Tibial artery (tissue), 4 donors: ENCODE measurements around the gene GNPTG.

Experiments
- DNase-seq, 2 donors: peaks; one replicate each; pipeline ENCODE4 v3.0.0-alpha.2; 2019
- H3K27ac ChIP-seq, 2 donors: fragments of 200-600 bp; sonication (generic) in 1 of 2; 1 replicate in 1 of 2; 2 replicates in 1 of 2; pipeline ENCODE4 v1.5.1; 2018 to 2019; ENCODE audit warnings: mild to moderate bottlenecking in 1 of 2
- H3K27me3 ChIP-seq, 2 donors: fragments of 200-600 bp; sonication (generic) in 1 of 2; one replicate each; pipeline versions ENCODE4 v1.5.1 to v1.6.0; 2016 to 2019
- H3K36me3 ChIP-seq, 3 donors: fragments of 200-600 bp; sonication (generic) in 2 of 3; one replicate each; pipeline ENCODE4 v1.5.1; 2016 to 2019; ENCODE audit warnings: mild to moderate bottlenecking in 2 of 3
- H3K4me1 ChIP-seq, 4 donors: fragments of 200-600 bp; sonication (generic) in 2 of 4; 1 replicate in 3 of 4; 2 replicates in 1 of 4; pipeline ENCODE4 v1.5.1; 2016 to 2019
- H3K4me3 ChIP-seq, 2 donors: fragments of 200-600 bp; sonication (generic) in 1 of 2; 1 replicate in 1 of 2; 2 replicates in 1 of 2; pipeline ENCODE4 v1.5.1; 2018 to 2019; ENCODE audit warnings: mild to moderate bottlenecking in 2 of 2
- H3K9me3 ChIP-seq, 3 donors: fragments of 200-600 bp; sonication (generic) in 1 of 3; one replicate each; pipeline ENCODE4 v1.5.1; 2016 to 2019
- intact Hi-C: fragments of 100-400 bp; cut with DNase I; formaldehyde crosslinking; loops from one replicate; pipeline ENCODE4 v1.15.0; 2023; ENCODE audit warnings: low total_unique reads
- TF ChIP-seq, protein P1 (sequence below), 2 experiments: fragments of 200-600 bp in 1 of 2; fragments of 450-650 bp in 1 of 2; IDR thresholded peaks; one replicate each; pipeline ENCODE4 v1.5.1; 2017 to 2019; ENCODE audit warnings: antibody characterized with exemption in 2 of 2, mild to moderate bottlenecking in 1 of 2, moderate library complexity in 1 of 2

Gene GNPTG

DNA sequence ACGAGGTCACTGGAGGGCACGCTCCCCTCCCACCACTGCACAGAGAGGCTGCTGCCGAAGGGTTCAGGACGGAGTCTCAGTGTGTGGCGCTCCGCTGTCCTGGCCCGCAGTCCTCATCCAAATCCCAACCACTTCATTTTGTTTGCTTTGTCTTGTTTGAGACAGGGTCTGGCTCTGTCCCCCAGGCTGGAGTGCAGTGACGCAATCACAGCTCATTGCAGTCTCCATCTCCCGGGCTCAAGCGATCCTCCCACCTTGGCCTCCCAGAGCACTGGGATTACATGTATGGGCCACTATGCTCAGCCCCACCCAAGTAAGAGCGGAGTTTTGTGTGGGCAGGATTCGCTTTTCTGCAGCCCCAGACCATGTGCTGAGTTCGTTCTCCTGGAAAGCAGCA lies 50.0 kb downstream of the GNPTG start:
- Histone ChIP-seq H3K4me1 (no peaks in the 10 kb centered on the region), H3K27me3 (no peaks in the 10 kb centered on the region), H3K36me3 (peaks cover 40 to 92% (median 62%) of the 10 kb centered on the region in 3 donors), H3K9me3 (no peaks in the 10 kb centered on the region), H3K4me3 (no peak overlapping the region), H3K27ac (no peak overlapping the region)
- TF ChIP-seq, protein P1, sequence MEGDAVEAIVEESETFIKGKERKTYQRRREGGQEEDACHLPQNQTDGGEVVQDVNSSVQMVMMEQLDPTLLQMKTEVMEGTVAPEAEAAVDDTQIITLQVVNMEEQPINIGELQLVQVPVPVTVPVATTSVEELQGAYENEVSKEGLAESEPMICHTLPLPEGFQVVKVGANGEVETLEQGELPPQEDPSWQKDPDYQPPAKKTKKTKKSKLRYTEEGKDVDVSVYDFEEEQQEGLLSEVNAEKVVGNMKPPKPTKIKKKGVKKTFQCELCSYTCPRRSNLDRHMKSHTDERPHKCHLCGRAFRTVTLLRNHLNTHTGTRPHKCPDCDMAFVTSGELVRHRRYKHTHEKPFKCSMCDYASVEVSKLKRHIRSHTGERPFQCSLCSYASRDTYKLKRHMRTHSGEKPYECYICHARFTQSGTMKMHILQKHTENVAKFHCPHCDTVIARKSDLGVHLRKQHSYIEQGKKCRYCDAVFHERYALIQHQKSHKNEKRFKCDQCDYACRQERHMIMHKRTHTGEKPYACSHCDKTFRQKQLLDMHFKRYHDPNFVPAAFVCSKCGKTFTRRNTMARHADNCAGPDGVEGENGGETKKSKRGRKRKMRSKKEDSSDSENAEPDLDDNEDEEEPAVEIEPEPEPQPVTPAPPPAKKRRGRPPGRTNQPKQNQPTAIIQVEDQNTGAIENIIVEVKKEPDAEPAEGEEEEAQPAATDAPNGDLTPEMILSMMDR (IDR thresholded peaks at IDR 0.05) = no peak
- intact Hi-C loops = no loop called here
- no peak for DNase-seq

DNA sequence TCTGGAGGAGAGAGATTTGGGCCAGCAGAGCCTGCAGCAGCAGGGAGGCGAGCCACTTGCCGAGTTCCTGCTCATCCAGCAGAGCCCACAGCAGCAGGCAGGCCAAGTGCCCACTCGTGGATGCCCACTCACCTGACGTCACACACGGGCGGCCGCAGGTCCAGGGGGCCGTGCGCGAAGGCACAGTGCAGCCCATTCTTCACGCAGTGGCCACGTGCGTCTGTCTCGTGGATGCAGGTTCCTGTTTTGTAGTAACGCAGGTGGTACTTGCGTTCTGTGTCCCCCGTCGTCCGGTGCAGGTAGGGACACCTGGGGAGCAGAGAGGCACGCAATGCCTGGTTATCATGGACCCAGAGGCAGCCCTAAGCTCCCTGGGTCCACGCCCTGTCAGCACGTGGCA lies 51.3 kb downstream of the GNPTG start:
- Histone ChIP-seq H3K4me1 (peaks cover 0 to 10% (median 6%) of the 10 kb centered on the region in 4 donors), H3K27ac (no peak overlapping the region), H3K4me3 (no peak overlapping the region), H3K9me3 (no peaks in the 10 kb centered on the region), H3K27me3 (no peaks in the 10 kb centered on the region), H3K36me3 (peaks cover 40 to 80% (median 55%) of the 10 kb centered on the region in 3 donors)
- DNase-seq = no peak
- TF ChIP-seq, protein P1 (IDR thresholded peaks at IDR 0.05) = no peak
- intact Hi-C loops = no loop called here

DNA sequence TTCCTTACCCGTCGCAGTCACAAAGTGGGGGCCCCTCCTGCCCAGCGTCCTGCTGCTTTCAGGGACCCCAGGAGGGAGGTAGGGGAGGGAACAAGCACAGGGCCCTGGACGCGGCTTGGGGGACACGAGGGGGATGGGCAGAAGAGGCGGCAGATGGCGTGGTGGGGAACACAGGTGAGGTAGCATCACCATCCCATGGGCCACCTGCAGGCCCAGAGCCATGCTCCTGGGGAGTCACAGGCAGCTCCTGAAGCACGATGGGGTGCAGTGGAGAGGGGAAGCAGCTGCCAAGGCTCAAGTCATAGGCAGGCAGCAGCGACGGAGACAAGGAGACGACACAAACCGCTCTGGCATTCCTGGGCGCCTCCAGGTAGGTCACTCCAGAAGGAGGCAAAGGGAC lies 52.0 kb downstream of the GNPTG start:
- intact Hi-C loops = no loop called here
- Histone ChIP-seq H3K27me3 (no peaks in the 10 kb centered on the region), H3K36me3 (peaks cover 34 to 73% (median 49%) of the 10 kb centered on the region in 3 donors), H3K27ac (no peak overlapping the region), H3K4me1 (peaks cover 0 to 17% (median 11%) of the 10 kb centered on the region in 4 donors), H3K9me3 (no peaks in the 10 kb centered on the region), H3K4me3 (no peak overlapping the region)
- TF ChIP-seq, protein P1 (IDR thresholded peaks at IDR 0.05) = no peak
- no peak for DNase-seq

DNA sequence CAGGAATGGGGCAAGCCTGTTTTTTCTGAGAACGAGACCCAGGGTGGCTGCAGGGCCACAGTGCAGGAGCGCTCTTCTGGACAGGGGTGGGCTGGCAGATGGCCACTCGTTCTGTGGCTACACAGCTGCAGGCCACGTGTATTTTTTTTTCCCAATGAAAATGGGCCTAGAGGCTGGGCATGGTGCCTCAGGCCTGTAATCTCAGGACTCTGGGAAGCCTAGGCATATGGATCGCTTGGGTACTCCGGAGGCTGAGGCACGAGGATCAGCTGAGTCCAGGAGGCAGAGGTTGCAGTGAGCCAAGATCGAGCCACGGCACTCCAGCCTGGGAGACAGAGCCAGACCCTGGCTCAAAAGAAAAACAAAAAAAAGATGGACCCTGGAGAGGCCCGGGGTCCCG lies 56.0 kb downstream of the GNPTG start:
- TF ChIP-seq, protein P1 (IDR thresholded peaks at IDR 0.05) = no peak
- H3K4me1 ChIP-seq = peaks cover 0 to 32% (median 20%) of the 10 kb centered on the region in 4 donors
- H3K4me3 ChIP-seq = peak overlapping the region; percentile 50 to 52
- peak overlapping the region; percentile 47 to 81 for H3K27ac ChIP-seq
- peaks cover 4 to 61% (median 17%) of the 10 kb centered on the region in 3 donors for H3K36me3 ChIP-seq
- H3K27me3 ChIP-seq = no peaks in the 10 kb centered on the region
- DNase-seq = no peak
- intact Hi-C loops = loop anchor here (2.0 kb wide), 1 partner anchor 25 kb away; no protein-coding TSS in a partner anchor
- no peaks in the 10 kb centered on the region for H3K9me3 ChIP-seq

DNA sequence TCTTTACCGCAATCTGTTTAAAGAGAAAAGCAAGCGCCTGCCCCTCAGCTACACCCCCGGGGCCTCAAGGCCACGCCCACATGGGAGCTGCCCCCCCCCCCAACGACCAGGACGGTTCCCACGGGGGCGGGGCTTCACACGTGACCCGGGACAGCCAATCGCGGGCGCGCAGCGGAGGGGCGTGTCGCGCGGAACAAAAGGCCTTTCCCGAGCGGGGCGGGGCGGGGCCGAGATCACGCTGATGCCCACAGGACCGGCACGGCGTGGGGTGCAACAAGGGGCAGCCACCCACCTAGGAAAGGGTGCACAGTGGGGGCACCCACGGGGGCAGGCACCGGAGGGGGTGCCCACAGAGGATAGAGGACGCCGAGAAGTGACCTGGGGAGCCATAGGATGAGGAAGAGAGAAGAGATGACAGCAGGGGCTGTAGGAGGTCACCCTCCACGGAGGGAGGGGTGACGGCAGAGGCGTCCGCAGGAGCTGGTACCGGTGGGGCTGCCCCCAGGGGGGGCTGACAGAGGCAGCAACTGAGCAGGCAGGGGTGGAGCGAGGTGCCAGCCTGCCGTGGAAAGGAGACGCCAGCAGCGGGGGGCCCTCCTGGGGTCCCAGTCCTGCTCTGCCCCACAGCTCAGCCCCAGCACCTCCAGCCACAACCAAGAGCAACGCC lies 56.6 kb downstream of the GNPTG start:
- DNase-seq = peak; percentile 95 to 97
- Histone ChIP-seq H3K36me3 (peaks cover 0 to 56% (median 12%) of the 10 kb centered on the region in 3 donors), H3K27ac (peak overlapping the region; percentile 57 to 81), H3K27me3 (no peaks in the 10 kb centered on the region), H3K4me1 (peaks cover 0 to 38% (median 20%) of the 10 kb centered on the region in 4 donors), H3K4me3 (peak overlapping the region; percentile 50 to 52), H3K9me3 (no peaks in the 10 kb centered on the region)
- intact Hi-C loops = no loop called here
- TF ChIP-seq, protein P1 (IDR thresholded peaks at IDR 0.05) = no peak
